K562 (cell line): Measurements from ENCODE around the gene OTOP3. TPM values are rescaled to one million over a fixed set of nuclear protein-coding genes. Genes with fewer than 3 reads are reported as not detected.

ENCODE experiments used
- ATAC-seq: fragments of 200-7000 bp; cut with Tn5 transposase; 3 replicates; pipeline ENCODE4 v1.9.1; 2020; ENCODE audit warnings: moderate library complexity
- BruUV-seq: library from RNA; stranded (reverse); fragments of 400-500 nt; replicated peaks from 2 replicates; lab custom pipeline; 2021; lab: Mats Ljungman, UMichigan
- CTCF ChIA-PET: fragments of 300-600 bp; formaldehyde crosslinking; extraction: SDS; loops from one replicate; lab custom pipeline; 2021; ENCODE audit warnings: low intra/inter-chr PET ratio; lab: Yijun Ruan, JAX
- POLR2A ChIA-PET: fragments of 300-600, 350-650 bp; sonication (Branson Sonifier 250); formaldehyde crosslinking; extraction: SDS; loops from one replicate; lab custom pipeline; 2021; ENCODE audit warnings: antibody characterized with exemption, inconsistent platforms; lab: Yijun Ruan, JAX
- DNase-seq, 4 experiments: peaks; one replicate each; pipeline versions ENCODE4 v3.0.0 to v3.0.0-alpha.2; 2011 to 2018; ENCODE audit warnings: low spot score in 3 of 4, mixed read lengths in 3 of 4; ENCODE audit errors: extremely low read depth in 1 of 4
- FAIRE-seq: peaks from 2 replicates; lab custom pipeline; 2011; peaks lifted over from hg19 to GRCh38; lab: Jason Lieb, UNC
- H2AFZ ChIP-seq: 2 replicates; pipeline ENCODE4 v1.6.0; 2011; ENCODE audit warnings: low read depth, low read length, control low read depth, inconsistent platforms
- H3K27ac ChIP-seq: fragments of 200-600 bp; 3 replicates; pipeline ENCODE4 v1.8.0; 2011; ENCODE audit warnings: low read depth, mild to moderate bottlenecking, control low read depth, inconsistent platforms, low read length, moderate library complexity, mixed read lengths; ENCODE audit errors: extremely low read depth
- H3K27me3 ChIP-seq, 2 experiments: fragments of 300-600 bp in 1 of 2; 2 replicates in 1 of 2; 3 replicates in 1 of 2; pipeline versions ENCODE4 v1.6.0 to v1.8.0; 2011; ENCODE audit warnings: inconsistent platforms in 2 of 2, low read length in 2 of 2, mild to moderate bottlenecking in 1 of 2, mixed read lengths in 1 of 2, moderate library complexity in 1 of 2; ENCODE audit not compliant: control insufficient read depth in 2 of 2, insufficient read depth in 2 of 2
- H3K36me3 ChIP-seq: fragments of 300-600 bp; 3 replicates; pipeline ENCODE4 v1.8.0; 2011; ENCODE audit warnings: mild to moderate bottlenecking, low read length, inconsistent platforms; ENCODE audit not compliant: control insufficient read depth, insufficient read depth
- H3K4me1 ChIP-seq, 2 experiments: fragments of 200-600 bp in 1 of 2; replicated peaks in 1 of 2; 2 replicates in 1 of 2; 3 replicates in 1 of 2; pipeline versions ENCODE4 v1.5.1 to v1.8.0; 2011; ENCODE audit warnings: inconsistent platforms in 2 of 2, low read length in 2 of 2, mild to moderate bottlenecking in 1 of 2, mixed read lengths in 1 of 2, moderate library complexity in 1 of 2; ENCODE audit not compliant: control insufficient read depth in 2 of 2, insufficient read depth in 2 of 2
- H3K4me2 ChIP-seq: 2 replicates; pipeline ENCODE4 v1.6.1; 2011; ENCODE audit warnings: low read length, control low read depth, inconsistent platforms, mixed read lengths; ENCODE audit not compliant: insufficient read depth
- H3K4me3 ChIP-seq: fragments of 200-600 bp; sonication (generic), shearing (Covaris generic); 2 replicates; pipeline ENCODE4 v1.5.1; 2016; ENCODE audit warnings: control low read depth, inconsistent platforms
- H3K79me2 ChIP-seq: fragments of 200-600 bp; 3 replicates; pipeline ENCODE4 v1.8.0; 2011; ENCODE audit warnings: low read length, inconsistent platforms; ENCODE audit not compliant: control insufficient read depth, insufficient read depth
- H3K9ac ChIP-seq, 2 experiments: 2 replicates each; pipeline versions ENCODE4 v1.6.0 to v1.6.1; 2011; ENCODE audit warnings: low read depth in 2 of 2, low read length in 2 of 2, control low read depth in 1 of 2, inconsistent platforms in 1 of 2, mild to moderate bottlenecking in 1 of 2, mixed read lengths in 1 of 2; ENCODE audit not compliant: insufficient read depth in 1 of 2
- H3K9me1 ChIP-seq: one replicate; pipeline ENCODE4 v1.6.0; 2011; ENCODE audit warnings: inconsistent platforms, mild to moderate bottlenecking, low read length, moderate library complexity; ENCODE audit not compliant: control insufficient read depth, insufficient read depth
- H3K9me3 ChIP-seq: replicated peaks from 2 replicates; pipeline ENCODE4 v1.5.1; 2011; ENCODE audit warnings: low read depth, low read length, inconsistent platforms; ENCODE audit not compliant: control insufficient read depth, insufficient read depth
- H4K20me1 ChIP-seq: replicated peaks from 2 replicates; pipeline ENCODE4 v1.6.1; 2011; ENCODE audit warnings: low read length, inconsistent platforms, mixed read lengths; ENCODE audit not compliant: control insufficient read depth, insufficient read depth
- CTBP1 ChIP-seq: fragments of 450-650 bp; IDR thresholded peaks from 2 replicates; pipeline ENCODE4 v1.6.1; 2016; ENCODE audit warnings: borderline replicate concordance
- EHMT2 ChIP-seq: fragments of 450-650 bp; IDR thresholded peaks from 2 replicates; pipeline ENCODE4 v1.6.1; 2018; ENCODE audit warnings: antibody characterized with exemption
- ELF1 ChIP-seq: fragments of 200-800 bp; sonication (Bioruptor generic); IDR thresholded peaks from 2 replicates; pipeline ENCODE4 v1.6.1; 2016; ENCODE audit warnings: missing genetic modification characterization, missing compliant biosample characterization
- ESRRA ChIP-seq: fragments of 450-650 bp; IDR thresholded peaks from 2 replicates; pipeline ENCODE4 v1.6.1; 2014; ENCODE audit warnings: low read depth, mild to moderate bottlenecking, moderate library complexity, borderline replicate concordance
- ETV1 ChIP-seq: fragments of 450-650 bp; conservative IDR thresholded peaks from 2 replicates; pipeline ENCODE4 v1.6.1; 2016; ENCODE audit warnings: missing genetic modification characterization, control low read depth, low read depth, missing compliant biosample characterization
- MXD1 ChIP-seq: fragments of 250-450 bp; sonication (Bioruptor Pico); IDR thresholded peaks from 2 replicates; pipeline ENCODE4 v1.8.0; 2021; ENCODE audit warnings: borderline replicate concordance, mild to moderate bottlenecking, moderate library complexity; ENCODE audit not compliant: poor library complexity, severe bottlenecking
- NCOA2 ChIP-seq, 2 experiments: fragments of 450-650 bp; IDR thresholded peaks; 2 replicates each; pipeline ENCODE4 v1.6.1; 2018; ENCODE audit warnings: mild to moderate bottlenecking in 2 of 2, moderate library complexity in 1 of 2; ENCODE audit not compliant: partially characterized antibody in 2 of 2
- NR4A1 ChIP-seq, 2 experiments: fragments of 250-450 bp in 1 of 2; fragments of 450-650 bp in 1 of 2; sonication (Bioruptor Pico) in 1 of 2; IDR thresholded peaks; 2 replicates each; pipeline versions ENCODE4 v1.4.0 to v1.6.1; 2016 to 2020; ENCODE audit warnings: mild to moderate bottlenecking in 2 of 2, missing compliant biosample characterization in 1 of 2, missing genetic modification characterization in 1 of 2, moderate library complexity in 1 of 2
- SMARCA5 ChIP-seq: fragments of 450-650 bp; IDR thresholded peaks from 2 replicates; pipeline ENCODE4 v1.6.1; 2016
- ZBTB17 ChIP-seq: fragments of 450-650 bp; formaldehyde crosslinking; IDR thresholded peaks from 2 replicates; pipeline ENCODE4 v1.4.0; 2020; ENCODE audit warnings: mild to moderate bottlenecking
- WGBS: fragments of 100-300 bp; shearing (Covaris generic); methylation state at CpG from one replicate; pipeline ENCODE4 v1.1.6; 2016; ENCODE audit warnings: low coverage, mixed read lengths; ENCODE audit not compliant: insufficient coverage; ENCODE audit errors: missing lambda C conversion rate; 5-methylcytosine and 5-hydroxymethylcytosine counted together
- in situ Hi-C: fragments of 300-500 bp; cut with MboI; formaldehyde crosslinking; loops from 4 replicates; pipeline ENCODE4 v1.15.0; 2018; ENCODE audit warnings: inconsistent platforms, mixed read lengths
- intact Hi-C: fragments of 100-400 bp; cut with micrococcal nuclease; formaldehyde crosslinking; loops from 2 replicates; pipeline ENCODE4 v1.14.2; 2022
- polyA plus RNA-seq, 8 experiments: library from polyadenylated mRNA; depleted of rRNA in 4 of 8; stranded (reverse) in 5 of 8; unstranded in 3 of 8; fragments of >200 nt; fragmentation: Nextera tagmentation in 2 of 8; fragmentation: Illumina TruSeq in 1 of 8; extraction: Ambion mirVana in 2 of 8; extraction: Trizol in 1 of 8; gene quantifications; 2 replicates each; pipeline versions ENCODE4 v1.2.1 to v1.2.3, GENCODE V29; 2011 to 2014; ENCODE audit warnings: inconsistent platforms in 1 of 8, missing spikeins in 1 of 8
- total RNA-seq, 7 experiments: library from RNA; depleted of rRNA in 6 of 7; stranded (reverse); fragments of >200 nt in 6 of 7; fragmentation: Illumina TruSeq in 2 of 7; extraction: Trizol in 2 of 7; gene quantifications; 2 replicates each; pipeline versions ENCODE4 v1.2.1 to v1.2.3, GENCODE V29; 2011 to 2021; ENCODE audit warnings: low replicate concordance in 1 of 7

OTOP3 gene
- total and polyA plus RNA-seq, 9 of the 15 experiments (the other 6 are each of a cell fraction or from before 2014, with no cell fraction given), result not detected

- no peak overlapping the region for H3K27ac ChIP-seq
- in situ Hi-C loops, result no loop called here
- no peaks in the 10 kb centered on the region for H3K9me3 ChIP-seq
- FAIRE-seq, result no peak
- CTCF ChIA-PET, result interaction anchor here (0.5 kb wide), 1 partner anchor 234 kb away, joined by 4 read pairs; no protein-coding TSS in a partner anchor
- peak; percentile 42; the same call in 2 of the 3 replicates for ATAC-seq
- intact Hi-C loops, result no loop called here
- POLR2A ChIA-PET, result interaction anchor here (1.0 to 1.4 kb wide), 3 partner anchors 9 to 170 kb away, joined by 3 read pairs; no protein-coding TSS in a partner anchor
- H3K36me3 ChIP-seq, result no peaks in the 10 kb centered on the region
- H3K27me3 ChIP-seq, result peaks cover 27 to 54% of the 10 kb centered on the region in 2 experiments
- no peak overlapping the region for H3K4me3 ChIP-seq
- peak overlapping the region; percentile 22 for H2AFZ ChIP-seq
- WGBS, result 9% methylated on average over 8 of the region's 8 CpGs
- TF ChIP-seq NCOA2 (IDR thresholded peaks at IDR 0.05; ENCODE audit: partially characterized antibody in 2 of 2), result no peak
- peak; percentile 77 for TF ChIP-seq ELF1 (tag)
- TF ChIP-seq ETV1 (tag), result peak; percentile 39; the same call in 1 of the 2 replicates
- peak; percentile 19; the same call in 1 of the 2 replicates for TF ChIP-seq CTBP1
- TF ChIP-seq SMARCA5, result no peak
- 0 out of 2 replicates have a peak, but pooled peaks have one; percentile 10 for TF ChIP-seq EHMT2
- TF ChIP-seq ZBTB17, result 0 out of 2 replicates have a peak, but pooled peaks have one; percentile 19
- TF ChIP-seq NR4A1 (CRISPR knock-in tag; IDR thresholded peaks at IDR 0.05), result no peak
- no peak for TF ChIP-seq NR4A1 (tag; IDR thresholded peaks at IDR 0.05)
- TF ChIP-seq ESRRA, result peak; percentile 81
- TF ChIP-seq MXD1, result no peak
- peaks cover 4 to 22% of the 10 kb centered on the region in 2 experiments; a peak in 4 of 5 replicates for H3K4me1 ChIP-seq
- DNase-seq, result no peak
- H4K20me1 ChIP-seq, result 0 out of 2 replicates have a peak, but pooled peaks cover 4% of the 10 kb centered on the region
- H3K9ac ChIP-seq, result peak overlapping the region in 1 of 2 experiments; percentile 48; a peak in 1 of 4 replicates
- H3K79me2 ChIP-seq, result no peaks in the 10 kb centered on the region
- peak overlapping the region; percentile 41 for H3K4me2 ChIP-seq
- no TSS peak for BruUV-seq
- H3K9me1 ChIP-seq, result no peaks in the 10 kb centered on the region
These were observed 3.8 kb downstream of the OTOP3 start for GRCh38 chr17:74939534-74939933.
